ENCODE data around the gene MELTF.

Gene MELTF

DNA sequence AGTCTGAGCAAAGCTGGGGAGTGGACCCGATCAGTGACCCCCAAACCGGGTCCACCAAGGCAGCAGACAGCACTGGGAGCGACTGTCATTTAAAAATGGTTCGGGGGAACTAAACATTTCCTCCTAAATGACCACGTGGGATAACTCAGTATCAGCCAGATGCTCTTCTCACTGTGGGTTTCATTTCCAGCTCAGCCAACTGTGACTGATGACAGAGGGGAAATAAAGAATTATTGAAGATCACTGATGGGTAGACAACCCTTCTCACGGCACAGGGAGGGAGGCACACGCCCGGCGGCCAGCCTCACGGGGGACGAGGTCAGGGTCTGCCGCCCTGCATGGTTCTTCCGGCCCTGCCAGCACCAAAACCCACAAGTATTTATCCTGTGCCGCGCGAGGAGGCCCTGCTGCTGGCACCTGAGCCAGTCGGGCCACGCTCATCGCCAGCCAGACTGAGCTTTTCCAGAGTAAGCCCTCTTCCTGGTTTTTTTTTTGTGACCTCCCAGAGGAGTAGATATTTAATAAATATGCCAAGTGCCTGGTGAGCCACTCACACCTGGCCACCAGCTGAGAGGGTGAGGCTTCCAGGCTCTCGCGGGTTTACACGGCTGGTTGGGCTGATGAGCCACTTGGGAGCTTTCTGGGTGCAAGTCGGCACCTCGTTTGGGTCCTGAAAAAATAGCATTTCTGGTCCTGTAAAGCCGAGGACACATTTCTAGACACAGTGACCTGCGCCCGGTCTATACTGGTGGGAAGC is 6.2 kb downstream of the MELTF start:
- DNase-seq (ENCODE audit: extremely low spot score) = no peak
- CTCF ChIA-PET = no interaction called here
- no peak for TF ChIP-seq NFRKB (IDR thresholded peaks at IDR 0.05)
- TF ChIP-seq FOXM1 (IDR thresholded peaks at IDR 0.05; ENCODE audit: borderline replicate concordance) = no peak
- no peak for TF ChIP-seq SP1 (IDR thresholded peaks at IDR 0.05)
- no peak for TF ChIP-seq BHLHE40 (IDR thresholded peaks at IDR 0.05; ENCODE audit: borderline replicate concordance)
- TF ChIP-seq ELF4 (IDR thresholded peaks at IDR 0.05) = no peak
- POLR2A ChIA-PET = no interaction called here

DNA sequence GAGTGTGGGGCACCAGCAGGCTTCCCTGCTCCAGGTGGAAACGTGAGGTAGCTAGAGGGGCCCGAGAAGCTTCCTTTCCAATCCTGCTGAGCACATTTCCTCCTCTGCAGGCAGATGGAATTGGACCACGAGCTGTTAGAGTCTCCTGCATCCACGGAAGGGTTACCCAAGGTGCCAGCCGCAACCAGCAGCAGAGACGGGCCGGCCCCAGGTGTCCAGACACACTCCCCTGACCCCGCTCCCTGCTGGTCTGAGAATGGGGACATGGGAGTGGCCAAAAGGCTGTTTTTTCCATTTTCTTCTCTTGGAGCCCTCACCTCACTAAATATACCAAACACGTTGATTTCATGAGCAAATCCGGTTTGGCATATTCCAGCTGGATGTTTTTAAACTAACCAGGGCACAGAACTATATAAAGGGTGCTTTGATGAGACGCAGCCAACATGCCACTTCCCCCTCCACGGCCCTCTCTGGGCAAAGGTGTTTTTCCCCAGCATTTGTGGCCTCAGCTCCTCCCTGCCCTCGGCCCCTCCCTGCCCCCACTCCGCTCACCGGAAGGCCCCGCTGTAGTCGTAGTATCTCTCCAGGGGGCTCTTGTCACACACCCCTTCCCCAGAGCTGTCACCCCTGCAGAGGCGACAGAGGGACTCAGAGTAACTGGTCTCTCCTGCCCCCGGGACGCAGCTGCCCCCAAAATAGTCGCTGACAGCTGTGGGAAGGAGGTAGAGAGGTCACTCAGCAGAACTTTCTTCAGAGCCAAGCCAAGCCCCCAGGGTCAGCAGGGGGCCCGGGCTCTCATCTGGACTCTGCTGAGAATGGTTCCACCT is 7.0 kb downstream of the MELTF start:
- no peak for DNase-seq (ENCODE audit: extremely low spot score)

DNA sequence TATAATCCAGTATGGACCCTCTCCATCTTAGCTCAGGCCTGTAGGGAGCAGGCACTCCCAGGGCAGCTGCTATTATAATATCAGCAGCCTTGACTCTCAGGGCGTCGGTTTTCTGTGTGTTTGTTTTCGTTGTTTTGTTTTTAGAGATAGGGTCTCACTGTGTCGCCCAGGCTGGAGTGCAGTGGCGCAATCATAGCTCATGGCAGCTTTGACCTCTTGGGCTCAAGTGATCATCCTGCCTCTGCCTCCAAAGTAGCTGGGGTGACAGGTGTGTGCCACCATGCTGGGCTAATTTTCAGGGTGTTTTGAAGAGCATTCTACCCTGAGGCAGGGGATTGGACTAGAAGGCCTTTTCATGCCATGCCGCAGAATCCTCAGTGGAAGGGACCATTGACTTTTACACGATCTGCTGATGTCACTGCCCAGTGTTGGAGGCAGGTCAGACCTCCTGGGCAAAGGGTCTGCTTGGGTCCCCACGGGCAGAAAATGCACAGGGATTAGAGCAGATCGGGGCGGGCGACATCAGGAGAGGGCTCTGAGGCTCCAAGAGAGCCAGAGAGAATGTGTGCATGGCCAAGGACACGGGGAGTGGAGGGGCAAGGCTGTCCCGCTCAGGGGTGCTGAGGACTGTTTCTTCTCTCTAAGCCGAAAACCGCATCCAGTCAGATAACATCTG is 7.8 kb downstream of the MELTF start:
- TF ChIP-seq ELF4 (IDR thresholded peaks at IDR 0.05) (no peak), FOXA1 (IDR thresholded peaks at IDR 0.05) (no peak), HDGF (IDR thresholded peaks at IDR 0.05; ENCODE audit: borderline replicate concordance) (no peak), TARDBP (IDR thresholded peaks at IDR 0.05) (no peak), LEF1 (IDR thresholded peaks at IDR 0.05; ENCODE audit: borderline replicate concordance) (no peak), SUZ12 (IDR thresholded peaks at IDR 0.05) (no peak), BHLHE40 (IDR thresholded peaks at IDR 0.05; ENCODE audit: borderline replicate concordance) (no peak), FOXM1 (IDR thresholded peaks at IDR 0.05; ENCODE audit: borderline replicate concordance) (no peak), NFRKB (IDR thresholded peaks at IDR 0.05) (no peak), L3MBTL2 (conservative IDR thresholded peaks at IDR 0.05) (no peak), FOXK2 (IDR thresholded peaks at IDR 0.05) (no peak), ZNF384 (IDR thresholded peaks at IDR 0.05) (no peak), SP1 (IDR thresholded peaks at IDR 0.05) (no peak), CTBP1 (IDR thresholded peaks at IDR 0.05; ENCODE audit: borderline replicate concordance) (no peak), ARNT (IDR thresholded peaks at IDR 0.05) (no peak)
- TF ChIP-seq, protein P1, sequence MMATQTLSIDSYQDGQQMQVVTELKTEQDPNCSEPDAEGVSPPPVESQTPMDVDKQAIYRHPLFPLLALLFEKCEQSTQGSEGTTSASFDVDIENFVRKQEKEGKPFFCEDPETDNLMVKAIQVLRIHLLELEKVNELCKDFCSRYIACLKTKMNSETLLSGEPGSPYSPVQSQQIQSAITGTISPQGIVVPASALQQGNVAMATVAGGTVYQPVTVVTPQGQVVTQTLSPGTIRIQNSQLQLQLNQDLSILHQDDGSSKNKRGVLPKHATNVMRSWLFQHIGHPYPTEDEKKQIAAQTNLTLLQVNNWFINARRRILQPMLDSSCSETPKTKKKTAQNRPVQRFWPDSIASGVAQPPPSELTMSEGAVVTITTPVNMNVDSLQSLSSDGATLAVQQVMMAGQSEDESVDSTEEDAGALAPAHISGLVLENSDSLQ (IDR thresholded peaks at IDR 0.05) = no peak
- no peak for DNase-seq (ENCODE audit: extremely low spot score)
- CTCF ChIA-PET = no interaction called here
- POLR2A ChIA-PET = no interaction called here

More for the DNA sequence above, 7.0 kb downstream of the MELTF start:
- no peak for TF ChIP-seq FOXK2 (IDR thresholded peaks at IDR 0.05)
- TF ChIP-seq ELF4 (IDR thresholded peaks at IDR 0.05) = no peak
- no peak for TF ChIP-seq SUZ12 (IDR thresholded peaks at IDR 0.05)
- TF ChIP-seq FOXM1 (IDR thresholded peaks at IDR 0.05; ENCODE audit: borderline replicate concordance) = no peak
- TF ChIP-seq BHLHE40 (IDR thresholded peaks at IDR 0.05; ENCODE audit: borderline replicate concordance) = no peak
- TF ChIP-seq ARNT (IDR thresholded peaks at IDR 0.05) = no peak
- no peak for TF ChIP-seq L3MBTL2 (conservative IDR thresholded peaks at IDR 0.05)
- no peak for TF ChIP-seq HDGF (IDR thresholded peaks at IDR 0.05; ENCODE audit: borderline replicate concordance)
- TF ChIP-seq FOXA1 (IDR thresholded peaks at IDR 0.05) = no peak
- TF ChIP-seq CTBP1 (IDR thresholded peaks at IDR 0.05; ENCODE audit: borderline replicate concordance) = no peak
- TF ChIP-seq SP1 (IDR thresholded peaks at IDR 0.05) = no peak
- TF ChIP-seq NFRKB (IDR thresholded peaks at IDR 0.05) = no peak
- no peak for TF ChIP-seq TARDBP (IDR thresholded peaks at IDR 0.05)
- CTCF ChIA-PET = no interaction called here
- POLR2A ChIA-PET = no interaction called here

DNA sequence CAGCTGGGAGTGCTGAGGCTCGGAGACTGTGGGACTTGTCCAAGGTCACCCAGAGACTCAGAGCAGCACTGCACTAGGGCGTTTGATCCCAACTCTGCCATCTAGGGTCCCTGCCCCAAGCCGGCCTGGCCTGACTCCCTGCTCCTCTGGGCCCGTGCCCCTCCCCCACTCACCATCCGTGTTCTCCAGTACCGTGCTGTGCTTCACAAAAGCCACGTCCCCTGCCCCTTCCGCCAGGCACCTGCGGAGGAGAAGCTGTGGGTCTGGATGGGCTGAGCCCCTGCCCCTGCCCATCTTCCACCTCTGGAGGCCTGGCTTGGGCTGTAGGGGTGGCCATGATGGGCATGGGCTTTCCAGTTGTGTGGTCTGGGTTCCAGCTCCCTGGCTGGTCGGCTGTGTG is 8.4 kb downstream of the MELTF start:
- POLR2A ChIA-PET = interaction anchor here (1.4 kb wide), 1 partner anchor 8 kb away, joined by 3 read pairs; the partner anchor contains the start of gene MELTF
- CTCF ChIA-PET = interaction anchor here (0.6 kb wide), 1 partner anchor 401 kb away, joined by 5 read pairs; no protein-coding TSS in a partner anchor

DNA sequence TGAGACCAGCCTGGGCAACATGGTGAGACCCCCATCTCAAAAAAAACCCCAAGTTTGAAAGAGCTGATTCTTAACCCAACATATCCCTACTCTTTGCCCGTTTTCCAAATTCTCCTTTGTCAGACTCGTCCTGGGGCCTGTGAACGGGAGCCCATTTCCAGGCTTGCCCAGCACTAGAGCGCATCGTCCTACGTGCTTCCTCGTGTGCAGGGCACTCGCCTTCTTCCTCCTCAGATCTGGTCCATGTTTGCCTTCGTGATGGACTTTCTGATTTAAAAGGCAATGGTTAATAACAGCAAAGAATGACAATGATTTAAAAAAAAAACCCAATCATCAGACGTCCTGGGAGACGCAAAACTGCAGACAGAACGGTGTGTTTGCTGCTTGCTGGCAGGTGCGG is 10.1 kb downstream of the MELTF start:
- ChIA-PET POLR2A (no interaction called here), CTCF (no interaction called here)
- TF ChIP-seq ZNF384 (IDR thresholded peaks at IDR 0.05) (no peak), L3MBTL2 (conservative IDR thresholded peaks at IDR 0.05) (no peak), SUZ12 (IDR thresholded peaks at IDR 0.05) (no peak)
- TF ChIP-seq, protein P1 (IDR thresholded peaks at IDR 0.05) = no peak
- DNase-seq (ENCODE audit: extremely low spot score) = no peak

More for the DNA sequence above, 8.4 kb downstream of the MELTF start:
- DNase-seq (ENCODE audit: extremely low spot score) = no peak
- TF ChIP-seq FOXA1 (IDR thresholded peaks at IDR 0.05) (no peak), CTBP1 (IDR thresholded peaks at IDR 0.05; ENCODE audit: borderline replicate concordance) (no peak), SP1 (IDR thresholded peaks at IDR 0.05) (no peak), SUZ12 (IDR thresholded peaks at IDR 0.05) (no peak), L3MBTL2 (conservative IDR thresholded peaks at IDR 0.05) (no peak), ZNF384 (IDR thresholded peaks at IDR 0.05) (no peak), LEF1 (IDR thresholded peaks at IDR 0.05; ENCODE audit: borderline replicate concordance) (no peak), ARNT (IDR thresholded peaks at IDR 0.05) (no peak), FOXK2 (IDR thresholded peaks at IDR 0.05) (no peak), ELF4 (IDR thresholded peaks at IDR 0.05) (no peak)
- TF ChIP-seq, protein P1 (IDR thresholded peaks at IDR 0.05) = no peak
